HepG2 (cell line): ENCODE data around the gene KLF15. TPM values are rescaled to one million over a fixed set of nuclear protein-coding genes. Genes with fewer than 3 reads are reported as not detected.

Experiments used
- FOXO1 ChIP-seq: sonication (generic); formaldehyde crosslinking; IDR thresholded peaks from 2 replicates; pipeline ENCODE4 v1.4.0; 2020; ENCODE audit warnings: missing genetic modification reagents
- HNF1B ChIP-seq: sonication (generic); formaldehyde crosslinking; IDR thresholded peaks from 2 replicates; pipeline ENCODE4 v1.5.1; 2020; ENCODE audit warnings: mild to moderate bottlenecking, moderate library complexity, missing genetic modification reagents
- LCORL ChIP-seq, 2 experiments: fragments of 450-650 bp in 1 of 2; sonication (generic) in 1 of 2; formaldehyde crosslinking in 1 of 2; IDR thresholded peaks; 2 replicates each; pipeline versions ENCODE4 v1.5.0 to v1.6.1; 2017 to 2020; ENCODE audit warnings: antibody characterized with exemption in 1 of 2, missing genetic modification reagents in 1 of 2
- MIER2 ChIP-seq: IDR thresholded peaks from 2 replicates; pipeline ENCODE4 v1.6.1; 2016; ENCODE audit warnings: missing biosample characterization, missing genetic modification reagents
- NBN ChIP-seq: fragments of 450-650 bp; conservative IDR thresholded peaks from 2 replicates; pipeline ENCODE4 v1.6.1; 2017
- TOPORS ChIP-seq: sonication (generic); formaldehyde crosslinking; IDR thresholded peaks from 2 replicates; pipeline ENCODE4 v1.8.0; 2023; ENCODE audit warnings: mild to moderate bottlenecking, missing genetic modification reagents
- ZBTB1 ChIP-seq: sonication (generic); formaldehyde crosslinking; IDR thresholded peaks from 2 replicates; pipeline ENCODE4 v1.4.0; 2020; ENCODE audit warnings: missing genetic modification reagents, borderline replicate concordance
- ZHX1 ChIP-seq: sonication (generic); formaldehyde crosslinking; IDR thresholded peaks from 2 replicates; pipeline ENCODE4 v1.8.1; 2022; ENCODE audit warnings: low read depth, mild to moderate bottlenecking, missing genetic modification reagents
- ZNF33A ChIP-seq: sonication (generic); formaldehyde crosslinking; IDR thresholded peaks from 2 replicates; pipeline ENCODE4 v1.5.1; 2020; ENCODE audit warnings: missing genetic modification reagents, mild to moderate bottlenecking, moderate library complexity, borderline replicate concordance
- ZNF33B ChIP-seq: sonication (generic); formaldehyde crosslinking; IDR thresholded peaks from 2 replicates; pipeline ENCODE4 v1.5.1; 2020; ENCODE audit warnings: mild to moderate bottlenecking, missing genetic modification reagents
- ZNF512 ChIP-seq: sonication (generic); formaldehyde crosslinking; IDR thresholded peaks from 2 replicates; pipeline ENCODE4 v1.4.0; 2020; ENCODE audit warnings: mild to moderate bottlenecking, missing genetic modification reagents
- polyA plus RNA-seq, 8 experiments: library from polyadenylated mRNA; depleted of rRNA in 3 of 8; stranded (reverse) in 7 of 8; unstranded in 1 of 8; fragments of >200 nt; fragmentation: Illumina TruSeq in 4 of 8; extraction: Trizol in 4 of 8; gene quantifications; 2 replicates each; pipeline versions ENCODE4 v1.2.1 to v1.2.3, GENCODE V29; 2011 to 2016; ENCODE audit warnings: low read depth in 4 of 8, missing spikeins in 1 of 8, mixed read lengths in 1 of 8; ENCODE audit not compliant: insufficient read depth in 1 of 8
- total RNA-seq, 5 experiments: library from RNA; depleted of rRNA; stranded (reverse); fragments of >200 nt; fragmentation: Illumina TruSeq; extraction: Trizol; gene quantifications; 2 replicates each; pipeline ENCODE4 v1.2.3, GENCODE V29; 2016; ENCODE audit warnings: low read depth in 1 of 5
- TF ChIP-seq, protein P1 (sequence below): sonication (generic); formaldehyde crosslinking; IDR thresholded peaks from 2 replicates; pipeline ENCODE4 v1.4.0; 2020; ENCODE audit warnings: missing genetic modification reagents
- TF ChIP-seq, protein P2 (sequence below): sonication (generic); formaldehyde crosslinking; IDR thresholded peaks from 2 replicates; pipeline ENCODE4 v1.4.0; 2020; ENCODE audit warnings: missing genetic modification reagents
- TF ChIP-seq, protein P3 (sequence below): sonication (generic); formaldehyde crosslinking; IDR thresholded peaks from 2 replicates; pipeline ENCODE4 v1.9.0; 2022; ENCODE audit warnings: low read depth, missing genetic modification reagents
- TF ChIP-seq, protein P4 (sequence below): sonication (generic); formaldehyde crosslinking; IDR thresholded peaks from 2 replicates; pipeline ENCODE4 v1.5.0; 2020; ENCODE audit warnings: missing genetic modification reagents, mild to moderate bottlenecking, borderline replicate concordance

Gene KLF15
- total and polyA plus RNA-seq, 2 of the 13 experiments (the other 11 are each of a cell fraction or from before 2014, with no cell fraction given), result 7.1 to 7.8 TPM

- TF ChIP-seq, protein P1, sequence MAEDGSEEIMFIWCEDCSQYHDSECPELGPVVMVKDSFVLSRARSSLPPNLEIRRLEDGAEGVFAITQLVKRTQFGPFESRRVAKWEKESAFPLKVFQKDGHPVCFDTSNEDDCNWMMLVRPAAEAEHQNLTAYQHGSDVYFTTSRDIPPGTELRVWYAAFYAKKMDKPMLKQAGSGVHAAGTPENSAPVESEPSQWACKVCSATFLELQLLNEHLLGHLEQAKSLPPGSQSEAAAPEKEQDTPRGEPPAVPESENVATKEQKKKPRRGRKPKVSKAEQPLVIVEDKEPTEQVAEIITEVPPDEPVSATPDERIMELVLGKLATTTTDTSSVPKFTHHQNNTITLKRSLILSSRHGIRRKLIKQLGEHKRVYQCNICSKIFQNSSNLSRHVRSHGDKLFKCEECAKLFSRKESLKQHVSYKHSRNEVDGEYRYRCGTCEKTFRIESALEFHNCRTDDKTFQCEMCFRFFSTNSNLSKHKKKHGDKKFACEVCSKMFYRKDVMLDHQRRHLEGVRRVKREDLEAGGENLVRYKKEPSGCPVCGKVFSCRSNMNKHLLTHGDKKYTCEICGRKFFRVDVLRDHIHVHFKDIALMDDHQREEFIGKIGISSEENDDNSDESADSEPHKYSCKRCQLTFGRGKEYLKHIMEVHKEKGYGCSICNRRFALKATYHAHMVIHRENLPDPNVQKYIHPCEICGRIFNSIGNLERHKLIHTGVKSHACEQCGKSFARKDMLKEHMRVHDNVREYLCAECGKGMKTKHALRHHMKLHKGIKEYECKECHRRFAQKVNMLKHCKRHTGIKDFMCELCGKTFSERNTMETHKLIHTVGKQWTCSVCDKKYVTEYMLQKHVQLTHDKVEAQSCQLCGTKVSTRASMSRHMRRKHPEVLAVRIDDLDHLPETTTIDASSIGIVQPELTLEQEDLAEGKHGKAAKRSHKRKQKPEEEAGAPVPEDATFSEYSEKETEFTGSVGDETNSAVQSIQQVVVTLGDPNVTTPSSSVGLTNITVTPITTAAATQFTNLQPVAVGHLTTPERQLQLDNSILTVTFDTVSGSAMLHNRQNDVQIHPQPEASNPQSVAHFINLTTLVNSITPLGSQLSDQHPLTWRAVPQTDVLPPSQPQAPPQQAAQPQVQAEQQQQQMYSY (CRISPR knock-in tag), result no peak
- TF ChIP-seq, protein P2, sequence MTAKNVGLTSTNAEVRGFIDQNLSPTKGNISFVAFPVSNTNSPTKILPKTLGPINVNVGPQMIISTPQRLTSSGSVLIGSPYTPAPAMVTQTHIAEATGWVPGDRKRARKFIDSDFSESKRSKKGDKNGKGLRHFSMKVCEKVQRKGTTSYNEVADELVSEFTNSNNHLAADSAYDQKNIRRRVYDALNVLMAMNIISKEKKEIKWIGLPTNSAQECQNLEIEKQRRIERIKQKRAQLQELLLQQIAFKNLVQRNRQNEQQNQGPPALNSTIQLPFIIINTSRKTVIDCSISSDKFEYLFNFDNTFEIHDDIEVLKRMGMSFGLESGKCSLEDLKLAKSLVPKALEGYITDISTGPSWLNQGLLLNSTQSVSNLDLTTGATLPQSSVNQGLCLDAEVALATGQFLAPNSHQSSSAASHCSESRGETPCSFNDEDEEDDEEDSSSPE (CRISPR knock-in tag), result peak; percentile 34; the same call in 1 of the 2 replicates
- TF ChIP-seq, protein P3, sequence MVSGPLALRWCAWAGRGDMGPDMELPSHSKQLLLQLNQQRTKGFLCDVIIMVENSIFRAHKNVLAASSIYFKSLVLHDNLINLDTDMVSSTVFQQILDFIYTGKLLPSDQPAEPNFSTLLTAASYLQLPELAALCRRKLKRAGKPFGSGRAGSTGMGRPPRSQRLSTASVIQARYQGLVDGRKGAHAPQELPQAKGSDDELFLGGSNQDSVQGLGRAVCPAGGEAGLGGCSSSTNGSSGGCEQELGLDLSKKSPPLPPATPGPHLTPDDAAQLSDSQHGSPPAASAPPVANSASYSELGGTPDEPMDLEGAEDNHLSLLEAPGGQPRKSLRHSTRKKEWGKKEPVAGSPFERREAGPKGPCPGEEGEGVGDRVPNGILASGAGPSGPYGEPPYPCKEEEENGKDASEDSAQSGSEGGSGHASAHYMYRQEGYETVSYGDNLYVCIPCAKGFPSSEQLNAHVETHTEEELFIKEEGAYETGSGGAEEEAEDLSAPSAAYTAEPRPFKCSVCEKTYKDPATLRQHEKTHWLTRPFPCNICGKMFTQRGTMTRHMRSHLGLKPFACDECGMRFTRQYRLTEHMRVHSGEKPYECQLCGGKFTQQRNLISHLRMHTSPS (CRISPR knock-in tag), result peak; percentile 58; the same call in 1 of the 2 replicates
- TF ChIP-seq ZBTB1 (CRISPR knock-in tag) (no peak), HNF1B (peak; percentile 89), ZHX1 (no peak), LCORL (IDR thresholded peaks at IDR 0.05) (no peak), LCORL (CRISPR knock-in tag; IDR thresholded peaks at IDR 0.05) (peak; percentile 80), NBN (no peak), MIER2 (CRISPR knock-in tag) (0 out of 2 replicates have a peak, but pooled peaks have one; percentile 15), TOPORS (CRISPR knock-in tag) (no peak), ZNF512 (CRISPR knock-in tag) (no peak), FOXO1 (CRISPR knock-in tag) (0 out of 2 replicates have a peak, but pooled peaks have one; percentile 22), ZNF33A (CRISPR knock-in tag) (no peak), ZNF33B (CRISPR knock-in tag) (no peak)
- TF ChIP-seq, protein P4, sequence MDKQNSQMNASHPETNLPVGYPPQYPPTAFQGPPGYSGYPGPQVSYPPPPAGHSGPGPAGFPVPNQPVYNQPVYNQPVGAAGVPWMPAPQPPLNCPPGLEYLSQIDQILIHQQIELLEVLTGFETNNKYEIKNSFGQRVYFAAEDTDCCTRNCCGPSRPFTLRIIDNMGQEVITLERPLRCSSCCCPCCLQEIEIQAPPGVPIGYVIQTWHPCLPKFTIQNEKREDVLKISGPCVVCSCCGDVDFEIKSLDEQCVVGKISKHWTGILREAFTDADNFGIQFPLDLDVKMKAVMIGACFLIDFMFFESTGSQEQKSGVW (CRISPR knock-in tag), result no peak
Observed at GRCh38 chr3:126367316-126367805, 10.2 kb upstream of the KLF15 start (continued).
